Activated CD4-positive, alpha-beta T cell treated with anti-CD3 and anti-CD28 coated beads, Interleukin-2, Interleukin-6, amounts not matched to agents 100 ng/mL and 50 ng/mL, durations not matched to agents 16 hours and 8 hours (primary cell): ENCODE measurements around the gene PTER.

Source experiments
- DNase-seq: peaks from one replicate; pipeline ENCODE4 v3.0.0-alpha.2; 2020

The PTER gene

GRCh38 chr10:16545116-16545736 lies 108.4 kb downstream of the PTER start:
- peak; percentile 47 for DNase-seq

GRCh38 chr10:16547973-16548372 lies 111.2 kb downstream of the PTER start:
- no peak for DNase-seq

GRCh38 chr10:16559236-16559773 lies 122.5 kb downstream of the PTER start:
- DNase-seq = no peak

GRCh38 chr10:16562891-16563290 lies 126.1 kb downstream of the PTER start:
- no peak for DNase-seq
